GM12864 (cell line): Measurements from ENCODE around the gene SMG5.

Experiments used
- DNase-seq: peaks from one replicate; pipeline ENCODE4 v3.0.0-alpha.2; 2011; ENCODE audit warnings: low read depth
- H3K4me3 ChIP-seq: 2 replicates; pipeline ENCODE4 v1.5.1; 2011; ENCODE audit warnings: mild to moderate bottlenecking, low read depth, low read length, control low read depth
- TF ChIP-seq, protein P1 (sequence below): IDR thresholded peaks from 2 replicates; pipeline ENCODE4 v1.5.1; 2011; ENCODE audit warnings: low read depth, mild to moderate bottlenecking, moderate library complexity, low read length, control low read depth, inconsistent platforms; ENCODE audit errors: missing control alignments

The SMG5 gene

DNA sequence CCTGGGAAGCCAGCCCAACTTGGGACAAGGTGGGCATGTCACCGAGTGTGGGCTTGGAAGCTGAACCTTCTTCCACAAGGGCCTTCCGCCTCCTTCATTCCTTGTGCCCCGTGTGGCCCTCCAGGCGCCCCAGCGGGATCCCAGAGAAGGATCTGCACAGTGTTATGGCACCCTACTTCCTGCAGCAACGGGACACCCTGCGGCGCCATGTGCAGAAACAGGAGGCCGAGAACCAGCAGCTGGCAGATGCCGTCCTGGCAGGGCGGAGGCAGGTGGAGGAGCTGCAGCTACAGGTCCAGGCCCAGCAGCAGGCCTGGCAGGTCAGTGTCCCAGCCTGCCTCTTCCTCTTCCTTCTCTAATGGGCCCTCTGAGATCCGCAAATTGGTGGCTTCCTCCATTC is 46.5 kb downstream of the SMG5 start:
- DNase-seq = no peak
- TF ChIP-seq, protein P1, sequence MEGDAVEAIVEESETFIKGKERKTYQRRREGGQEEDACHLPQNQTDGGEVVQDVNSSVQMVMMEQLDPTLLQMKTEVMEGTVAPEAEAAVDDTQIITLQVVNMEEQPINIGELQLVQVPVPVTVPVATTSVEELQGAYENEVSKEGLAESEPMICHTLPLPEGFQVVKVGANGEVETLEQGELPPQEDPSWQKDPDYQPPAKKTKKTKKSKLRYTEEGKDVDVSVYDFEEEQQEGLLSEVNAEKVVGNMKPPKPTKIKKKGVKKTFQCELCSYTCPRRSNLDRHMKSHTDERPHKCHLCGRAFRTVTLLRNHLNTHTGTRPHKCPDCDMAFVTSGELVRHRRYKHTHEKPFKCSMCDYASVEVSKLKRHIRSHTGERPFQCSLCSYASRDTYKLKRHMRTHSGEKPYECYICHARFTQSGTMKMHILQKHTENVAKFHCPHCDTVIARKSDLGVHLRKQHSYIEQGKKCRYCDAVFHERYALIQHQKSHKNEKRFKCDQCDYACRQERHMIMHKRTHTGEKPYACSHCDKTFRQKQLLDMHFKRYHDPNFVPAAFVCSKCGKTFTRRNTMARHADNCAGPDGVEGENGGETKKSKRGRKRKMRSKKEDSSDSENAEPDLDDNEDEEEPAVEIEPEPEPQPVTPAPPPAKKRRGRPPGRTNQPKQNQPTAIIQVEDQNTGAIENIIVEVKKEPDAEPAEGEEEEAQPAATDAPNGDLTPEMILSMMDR = no peak
- no peak overlapping the region for H3K4me3 ChIP-seq

DNA sequence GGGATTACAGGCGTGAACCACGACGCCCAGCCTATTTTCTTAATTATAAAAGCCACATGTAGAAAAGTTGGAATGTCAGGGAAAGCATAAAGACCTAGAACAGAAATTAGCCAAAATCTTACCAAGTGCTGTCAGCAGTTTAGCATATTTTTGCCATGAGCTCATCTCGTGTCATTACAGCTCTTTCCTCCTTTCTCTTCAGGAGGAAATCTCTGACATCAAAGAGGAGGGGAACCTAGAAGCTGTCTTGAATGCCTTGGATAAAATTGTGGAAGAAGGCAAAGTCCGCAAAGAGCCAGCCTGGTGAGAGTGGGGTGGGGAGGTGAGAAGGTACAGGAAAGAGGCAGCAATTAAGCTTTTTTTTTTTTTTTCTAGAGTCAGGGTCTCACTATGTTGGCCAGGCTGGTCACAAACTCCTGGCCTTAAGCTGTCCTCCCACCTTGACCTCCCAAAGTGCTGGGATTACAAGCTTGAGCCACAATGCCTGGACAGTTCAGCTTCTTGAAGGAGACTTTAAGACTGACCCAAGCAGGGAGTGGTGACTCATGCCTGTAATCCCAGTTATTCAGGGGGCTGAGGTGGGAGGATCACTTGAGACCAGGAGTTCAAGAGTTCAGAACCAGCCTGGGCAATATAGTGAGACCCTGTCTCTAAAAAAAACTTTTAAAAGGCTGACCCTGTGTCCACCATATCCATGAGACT is 49.0 kb downstream of the SMG5 start:
- DNase-seq = no peak
- no peak overlapping the region for H3K4me3 ChIP-seq
- TF ChIP-seq, protein P1 = no peak

DNA sequence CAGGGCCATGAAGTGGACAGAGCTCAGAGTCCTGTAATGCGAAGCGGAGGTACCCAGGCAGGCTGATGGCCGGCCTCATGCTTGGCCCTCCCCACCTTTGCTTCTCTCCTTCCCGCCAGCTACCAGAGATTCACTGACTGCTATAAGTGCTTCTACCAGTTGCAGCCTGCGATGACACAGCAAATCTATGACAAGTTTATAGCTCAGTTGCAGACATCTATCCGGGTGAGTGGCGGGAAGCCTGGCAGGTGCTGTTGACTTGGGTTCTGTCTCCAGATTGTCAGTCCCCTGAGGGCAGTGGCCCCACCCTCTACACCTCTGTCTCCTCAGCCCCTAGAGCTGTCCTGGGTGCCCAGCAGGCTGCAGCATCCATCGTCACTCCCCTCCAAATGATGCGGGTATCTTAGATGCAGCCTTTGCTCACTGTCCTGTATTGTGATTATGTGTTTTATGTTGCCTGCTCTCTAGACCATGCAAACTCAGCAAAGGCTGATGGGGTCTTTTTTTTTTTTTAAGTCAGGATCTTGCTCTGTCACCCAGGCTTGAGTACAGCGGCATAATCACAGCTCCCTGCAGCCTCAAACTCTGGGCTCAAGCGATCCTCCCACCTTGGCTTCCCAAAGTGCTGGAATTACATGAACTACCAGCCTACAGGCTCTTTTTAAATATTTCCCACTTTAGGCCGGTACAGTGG is 50.3 kb downstream of the SMG5 start:
- no peak overlapping the region for H3K4me3 ChIP-seq
- TF ChIP-seq, protein P1 = no peak
- DNase-seq = no peak

DNA sequence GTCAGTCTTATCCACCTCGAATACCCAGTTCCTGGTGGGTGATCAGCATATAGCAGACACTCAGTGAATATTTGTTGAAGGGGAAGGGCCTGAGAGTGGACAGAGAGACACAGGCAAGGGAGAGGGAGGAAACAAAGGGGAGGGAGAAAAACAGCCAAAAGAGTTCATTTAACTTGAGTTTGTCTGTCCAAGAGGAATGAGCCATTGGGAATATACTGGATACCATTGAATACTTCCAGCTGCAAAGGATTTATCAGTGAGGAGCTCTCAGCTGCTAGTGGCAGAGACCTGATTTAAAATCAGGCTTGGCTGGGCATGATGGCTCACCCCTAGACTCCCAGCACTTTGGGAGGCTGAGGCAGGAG is 52.2 kb downstream of the SMG5 start:
- TF ChIP-seq, protein P1 = no peak
- no peak overlapping the region for H3K4me3 ChIP-seq
- DNase-seq = no peak

DNA sequence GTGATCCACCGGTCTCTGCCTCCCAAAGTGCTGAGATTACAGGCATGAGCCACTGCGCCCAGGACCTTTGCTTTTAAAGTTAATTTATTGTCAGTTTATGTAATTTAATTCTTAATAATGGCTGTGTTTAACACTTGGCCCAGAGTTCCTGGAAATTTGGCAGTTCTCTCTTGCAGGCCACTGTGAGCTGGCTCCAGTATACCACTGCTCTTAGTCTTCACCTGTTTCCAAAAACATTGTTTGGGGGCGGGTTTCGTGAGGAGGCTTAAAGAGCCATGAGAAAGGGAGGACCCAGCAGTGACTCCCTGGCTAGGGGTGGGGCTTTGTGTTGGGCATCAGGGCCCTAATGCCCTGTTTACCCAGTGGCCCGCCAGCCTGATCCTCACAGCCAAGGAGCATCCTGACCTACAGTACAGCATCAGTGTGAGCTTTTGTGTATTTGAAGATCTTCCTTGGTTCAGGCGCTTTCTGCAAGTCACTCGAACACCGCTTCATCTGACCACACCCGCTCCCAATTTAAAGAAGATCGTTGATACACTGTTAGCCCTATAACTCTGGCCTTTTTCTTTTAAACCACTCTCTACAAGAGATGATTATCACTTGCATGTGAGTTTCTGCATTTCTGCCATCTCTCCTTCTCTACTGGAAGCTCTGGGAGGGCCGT is 52.7 kb downstream of the SMG5 start:
- TF ChIP-seq, protein P1 = no peak
- no peak for DNase-seq
- no peak overlapping the region for H3K4me3 ChIP-seq

DNA sequence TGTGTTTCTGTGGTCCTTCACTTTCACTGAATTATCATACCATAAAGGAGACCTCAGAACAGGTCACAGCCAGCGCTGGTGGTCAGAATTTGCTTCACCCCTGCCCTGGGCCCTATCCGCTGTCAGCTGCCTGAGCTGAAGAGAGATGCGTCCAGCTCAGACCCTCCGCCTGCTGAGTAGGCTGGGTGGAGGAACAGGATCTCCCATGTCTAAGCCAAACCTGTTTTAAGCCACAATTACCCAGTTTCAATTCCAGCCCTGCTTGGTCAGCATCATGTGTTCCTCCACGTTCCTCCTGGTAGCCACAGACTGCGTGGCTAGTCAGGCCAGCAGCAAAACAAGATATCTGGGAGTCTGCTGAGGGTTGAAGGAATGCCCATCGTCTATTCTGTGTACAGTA is 54.1 kb downstream of the SMG5 start:
- no peak overlapping the region for H3K4me3 ChIP-seq
- TF ChIP-seq, protein P1 = no peak
- no peak for DNase-seq
